Hypothalamus (tissue), 51 donors: ENCODE data around the gene KIFBP.

Experiments used
- DNase-seq, 51 donors: peaks; one replicate each; lab custom pipeline; 2025; lab: John Stamatoyannopoulos, UW

Gene KIFBP

DNA sequence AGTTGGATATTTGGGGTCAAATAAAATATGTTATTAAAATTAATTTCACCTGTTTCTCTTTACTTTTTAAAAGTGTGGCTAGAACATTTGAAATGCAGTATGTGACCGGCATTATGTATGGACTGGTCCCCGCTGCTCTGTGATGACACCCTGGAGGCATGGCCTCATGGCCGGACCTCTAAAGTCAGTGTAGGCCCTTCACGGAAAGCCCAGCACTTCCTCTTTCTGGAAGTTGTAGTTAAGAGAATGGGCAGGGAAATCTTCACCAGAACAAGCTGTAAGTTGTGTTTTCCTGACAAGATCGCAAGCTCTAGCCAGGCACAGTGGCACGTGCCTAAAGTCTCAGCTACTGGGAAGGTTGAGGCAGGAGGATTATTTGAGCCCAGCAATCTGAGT, 61.0 kb downstream of the KIFBP start:
- DNase-seq, result peak in 1 of 51 donors; percentile 6

DNA sequence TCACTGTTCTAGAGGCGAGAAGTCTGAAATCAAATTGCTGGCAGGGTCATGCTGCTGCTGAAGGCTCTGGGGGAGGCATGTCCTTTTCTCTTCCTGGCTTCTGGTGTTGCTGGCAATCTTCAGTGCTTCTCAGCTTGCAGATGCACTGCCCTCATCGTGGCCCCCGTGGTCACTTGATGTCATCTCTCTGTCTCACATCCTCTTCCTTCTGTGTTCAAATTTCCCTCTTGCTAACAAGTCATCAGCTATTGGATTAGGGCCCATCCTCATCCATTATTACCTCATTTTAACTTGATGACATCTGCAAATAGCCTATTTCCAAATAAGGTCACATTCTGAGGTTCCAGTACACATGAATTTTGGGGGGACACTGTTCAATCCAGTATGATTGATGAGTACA, 62.7 kb downstream of the KIFBP start:
- peak in 14 of 51 donors; percentile 2 to 38 (median 15) for DNase-seq

DNA sequence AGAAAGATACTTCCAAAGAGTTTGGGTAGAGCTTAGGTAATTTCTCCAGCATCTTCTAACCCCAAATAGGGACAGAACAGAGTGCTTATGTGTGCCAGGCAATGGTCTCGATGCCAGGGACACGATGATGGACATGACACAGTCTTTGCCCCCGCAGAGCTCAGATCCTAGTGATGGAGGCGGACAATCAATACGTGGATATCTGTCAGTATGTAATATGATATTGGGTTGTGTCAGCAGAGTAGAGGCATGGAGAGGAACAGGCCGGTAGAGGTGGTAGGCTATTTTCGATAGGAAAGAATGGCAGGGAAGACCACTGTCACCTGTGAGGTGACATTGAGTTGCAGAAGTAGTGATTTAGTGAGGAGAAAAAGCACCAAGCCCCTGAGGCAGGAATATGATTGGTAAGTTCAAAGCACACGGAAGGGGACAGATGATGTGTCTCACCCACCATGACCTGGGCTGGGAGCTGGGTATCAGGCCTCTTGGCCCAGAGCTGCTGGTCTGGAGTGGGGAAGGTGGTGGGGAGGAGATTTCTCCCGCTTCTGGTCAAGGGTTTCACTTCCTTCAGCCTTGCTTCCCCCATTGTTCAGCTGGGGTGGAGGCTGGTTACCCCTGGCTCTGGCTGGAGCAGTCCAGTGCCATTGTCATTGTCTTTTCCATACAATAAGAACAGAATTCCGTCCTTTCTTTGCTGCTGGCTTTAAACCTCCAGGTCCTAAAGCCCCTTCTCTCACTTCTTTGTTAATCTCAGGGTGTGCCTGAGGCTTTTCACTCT, 63.3 kb downstream of the KIFBP start:
- DNase-seq, result peak in 4 of 51 donors; percentile 2 to 12 (median 6)

DNA sequence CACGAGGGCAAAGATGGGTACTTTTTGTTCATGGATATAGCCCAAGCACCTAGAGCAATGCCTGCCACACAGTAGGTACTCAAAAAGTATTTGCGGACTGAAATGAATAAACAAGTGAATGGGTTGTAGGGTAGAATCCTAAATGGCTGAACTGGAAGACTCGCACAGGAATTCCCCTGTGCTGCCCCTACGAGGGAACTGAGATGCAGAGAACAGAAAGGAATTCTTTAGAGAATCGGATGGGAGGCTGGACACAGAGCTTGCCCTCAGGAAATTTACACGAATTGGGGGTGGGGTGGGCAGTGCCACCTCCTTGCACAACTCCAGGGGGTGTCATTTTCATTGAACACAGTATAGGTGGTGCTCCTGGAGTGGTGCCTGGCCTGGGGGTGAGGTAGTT, 64.1 kb downstream of the KIFBP start:
- DNase-seq, result no peak

DNA sequence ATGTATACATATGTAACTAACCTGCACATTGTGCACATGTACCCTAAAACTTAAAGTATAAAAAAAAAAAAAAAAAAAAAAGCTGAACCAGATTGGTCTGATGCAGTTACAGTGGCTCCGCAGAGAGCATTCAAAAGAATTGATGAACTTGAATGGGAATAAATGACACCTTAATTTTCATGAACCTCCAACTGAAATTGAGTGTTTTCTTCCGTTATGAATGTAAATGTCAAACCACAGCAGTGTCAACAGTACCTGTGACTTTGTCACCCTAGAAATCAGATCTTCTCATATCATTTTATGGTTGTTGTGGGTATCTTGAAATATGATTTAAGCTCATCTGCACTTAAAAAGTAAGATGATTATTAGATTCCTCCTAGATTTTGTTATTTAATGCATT, 66.6 kb downstream of the KIFBP start:
- DNase-seq, result no peak

DNA sequence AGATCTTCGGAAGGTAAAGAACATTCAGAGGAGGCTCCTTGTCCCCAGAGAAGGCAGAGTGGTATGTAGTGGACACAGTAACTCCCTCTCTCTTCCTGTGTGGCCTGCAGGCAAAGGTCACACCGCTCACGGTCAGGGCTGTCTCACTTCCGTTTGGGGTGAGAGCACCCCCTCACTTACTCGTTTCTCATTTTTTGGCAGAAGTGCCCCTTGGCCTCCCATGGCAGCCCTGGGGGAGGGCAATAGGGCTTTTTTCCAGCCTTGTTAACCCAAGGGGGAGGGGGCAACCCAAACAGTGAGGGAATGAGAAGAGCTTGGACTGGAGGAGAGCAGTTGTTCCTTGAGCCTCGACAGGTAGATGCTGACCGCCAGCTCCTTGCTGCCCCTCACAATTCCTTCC, 67.5 kb downstream of the KIFBP start:
- DNase-seq, result peak in 7 of 51 donors; percentile 2 to 20 (median 9)

DNA sequence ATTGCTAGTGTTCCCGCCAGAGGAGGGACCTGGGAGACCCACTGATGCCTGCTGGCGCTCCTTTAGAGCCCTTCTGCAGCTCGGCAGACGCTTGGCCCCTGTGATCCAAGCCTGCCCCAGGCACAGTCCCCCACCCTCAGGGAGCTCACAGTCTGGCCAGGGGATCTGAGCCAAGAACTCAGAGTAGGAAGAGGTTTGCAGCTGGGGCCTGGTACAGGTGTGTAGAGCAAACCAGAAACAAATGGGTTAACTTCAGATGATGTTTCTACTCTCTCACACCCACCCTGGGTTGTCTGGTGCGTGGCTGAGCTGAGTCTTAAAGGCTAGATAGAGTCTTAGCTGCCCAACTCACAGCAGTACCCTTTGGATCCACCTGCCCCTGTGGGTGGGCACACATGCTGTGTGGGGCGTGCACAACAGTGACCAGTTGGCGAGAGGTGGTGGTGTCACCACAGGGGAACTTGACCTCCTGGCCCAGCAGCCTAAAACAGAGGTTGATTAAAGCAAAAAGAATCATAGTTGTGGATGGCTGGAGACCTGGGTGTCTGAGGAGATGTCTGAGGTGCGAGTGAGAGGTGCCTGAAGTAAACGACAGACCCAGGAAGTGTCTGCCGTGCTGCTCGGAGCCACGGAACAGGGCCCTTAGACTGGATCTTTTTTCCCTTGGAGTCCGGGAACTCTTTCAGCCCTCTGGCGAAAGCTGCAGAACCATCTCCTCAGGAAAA, 68.1 kb downstream of the KIFBP start:
- no peak for DNase-seq

DNA sequence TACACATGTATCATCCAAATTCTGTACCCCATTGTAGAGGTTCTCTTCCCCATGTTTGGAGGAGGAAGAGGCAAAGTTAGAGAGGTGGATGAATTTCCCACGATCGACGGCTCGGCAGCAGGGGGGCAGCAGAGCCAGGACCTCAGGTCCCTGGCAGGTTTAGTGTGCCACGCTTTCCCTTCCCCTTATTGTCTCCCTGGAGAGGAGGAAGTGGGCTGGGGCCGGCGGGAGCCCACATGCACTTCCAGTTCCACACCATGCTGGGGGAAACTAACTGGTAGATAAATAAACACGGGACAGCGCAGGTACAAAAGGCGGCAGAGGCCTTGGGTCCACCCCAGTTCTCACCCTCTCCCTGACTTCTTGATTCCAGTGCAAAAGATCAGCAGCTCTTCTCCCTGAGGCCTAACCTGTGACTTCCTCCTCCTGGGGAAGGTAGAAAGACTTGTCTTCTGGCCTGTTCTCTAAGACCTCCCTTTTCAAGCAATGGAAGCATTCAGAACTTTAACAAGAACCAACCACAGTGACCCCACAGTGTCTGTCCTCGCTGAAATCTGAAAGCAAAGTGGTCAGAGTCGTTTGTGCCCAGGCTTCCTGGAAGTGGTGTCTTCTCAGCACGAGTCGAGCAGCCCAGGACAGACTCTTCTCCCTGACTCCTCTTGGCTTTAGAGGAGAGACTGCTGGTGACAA, 68.8 kb downstream of the KIFBP start:
- DNase-seq, result peak in 17 of 51 donors; percentile 13 to 53 (median 21)

DNA sequence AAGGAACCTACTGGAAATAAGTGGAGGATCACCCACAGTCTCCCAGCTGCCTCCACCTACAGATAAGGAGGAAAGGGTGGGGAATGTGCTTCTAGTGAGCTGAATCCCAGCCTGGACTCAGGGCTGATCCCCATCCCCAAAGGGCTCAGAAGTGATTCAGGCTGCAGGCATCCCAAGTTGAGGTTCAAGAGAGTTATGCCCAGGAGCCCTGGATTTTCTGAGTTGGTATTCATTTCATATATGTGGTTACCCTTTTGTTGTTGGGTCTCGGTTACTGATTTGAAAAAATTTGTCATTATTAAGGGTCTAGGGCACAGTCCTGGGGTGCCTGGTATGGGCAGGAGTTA, 69.3 kb downstream of the KIFBP start:
- DNase-seq, result no peak

DNA sequence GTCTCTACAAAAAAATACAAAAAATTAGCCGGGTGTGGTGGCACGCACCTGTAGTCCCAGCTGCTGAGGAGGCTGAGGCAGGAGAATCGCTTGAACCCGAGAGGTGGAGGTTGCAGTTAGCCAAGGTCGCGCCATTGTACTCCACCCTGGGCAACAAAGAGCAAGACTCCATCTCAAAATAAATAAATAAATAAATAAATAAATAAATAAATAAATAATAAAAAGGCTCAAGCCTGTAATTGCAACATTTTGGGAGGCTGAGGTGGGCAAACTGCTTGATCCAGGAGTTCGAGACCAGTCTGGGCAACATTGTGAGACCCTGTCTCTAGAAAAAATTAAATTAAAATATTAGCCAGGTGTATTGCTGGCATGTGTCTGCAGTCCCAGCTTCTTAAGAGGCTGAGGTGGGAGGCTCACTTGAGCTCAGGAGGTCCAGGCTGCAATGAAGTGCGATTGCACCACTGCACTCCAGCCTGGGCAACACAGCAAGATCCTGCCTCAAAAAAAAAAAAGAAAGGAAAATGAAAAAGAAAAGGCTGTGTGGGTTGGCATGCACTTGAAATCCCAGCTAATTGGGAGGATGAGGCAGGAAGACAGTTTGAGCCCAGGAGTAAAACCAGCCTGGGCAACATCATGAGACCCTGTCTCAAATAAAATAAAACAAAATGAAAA, 71.7 kb downstream of the KIFBP start:
- no peak for DNase-seq

DNA sequence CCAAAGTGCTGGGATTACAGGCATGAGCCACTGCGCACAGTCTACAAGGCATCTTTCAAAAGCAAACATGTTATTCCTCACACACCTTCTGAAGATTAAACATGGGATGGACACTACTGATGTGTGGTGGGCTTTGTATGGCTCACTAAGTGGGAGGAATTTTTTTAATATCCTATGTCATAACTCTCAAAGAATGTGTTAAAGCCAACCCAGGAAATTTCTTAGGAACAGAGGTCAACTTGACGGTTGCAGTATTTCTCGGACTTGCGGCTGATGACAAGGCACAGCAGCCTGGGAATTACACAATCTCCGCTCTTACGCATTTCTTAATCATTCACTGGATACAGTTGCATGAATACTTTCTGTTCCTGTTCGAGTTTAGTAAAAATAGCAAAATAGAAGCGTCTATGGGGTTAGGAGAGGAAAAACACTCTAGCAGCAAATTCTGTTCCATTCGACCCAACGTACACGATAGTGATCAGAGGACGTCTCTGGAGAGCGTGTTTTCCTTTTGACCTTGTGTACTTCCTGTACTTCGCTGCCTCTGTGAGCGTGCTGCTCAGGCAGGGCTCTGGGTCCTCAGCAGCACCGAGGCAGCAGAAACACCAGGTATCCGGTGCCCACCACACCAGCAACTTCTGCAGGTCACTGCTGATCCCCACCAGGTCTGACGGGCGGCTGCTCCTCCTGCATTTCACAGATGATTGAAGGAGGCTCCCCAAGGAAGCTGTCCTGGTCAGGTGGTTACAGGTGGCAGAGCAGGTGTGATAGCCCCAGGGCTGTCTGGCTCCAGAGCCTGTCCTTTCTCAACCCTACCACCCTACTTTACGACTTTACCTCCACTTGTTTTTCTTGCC, 72.9 kb downstream of the KIFBP start:
- DNase-seq, result peak in 6 of 51 donors; percentile 3 to 59 (median 24)

DNA sequence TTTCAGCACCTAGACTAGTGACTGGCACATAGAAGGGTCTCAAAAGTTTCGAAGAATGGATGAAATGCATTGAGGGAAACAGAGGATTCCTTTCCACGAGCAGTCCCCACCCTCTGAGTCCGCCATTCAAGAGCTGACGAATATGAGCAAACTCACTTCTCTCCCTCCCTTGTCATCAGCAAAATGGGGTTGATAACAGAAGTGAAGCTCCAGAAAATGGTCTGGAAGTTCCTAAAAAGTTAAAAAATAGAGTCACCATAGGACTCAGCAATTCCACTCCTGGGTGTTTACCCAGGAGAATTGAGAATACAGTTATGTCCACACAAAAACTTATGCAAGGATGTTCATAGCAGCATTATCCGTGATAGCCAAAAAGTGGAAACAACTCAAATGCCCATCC, 74.3 kb downstream of the KIFBP start:
- DNase-seq, result no peak

DNA sequence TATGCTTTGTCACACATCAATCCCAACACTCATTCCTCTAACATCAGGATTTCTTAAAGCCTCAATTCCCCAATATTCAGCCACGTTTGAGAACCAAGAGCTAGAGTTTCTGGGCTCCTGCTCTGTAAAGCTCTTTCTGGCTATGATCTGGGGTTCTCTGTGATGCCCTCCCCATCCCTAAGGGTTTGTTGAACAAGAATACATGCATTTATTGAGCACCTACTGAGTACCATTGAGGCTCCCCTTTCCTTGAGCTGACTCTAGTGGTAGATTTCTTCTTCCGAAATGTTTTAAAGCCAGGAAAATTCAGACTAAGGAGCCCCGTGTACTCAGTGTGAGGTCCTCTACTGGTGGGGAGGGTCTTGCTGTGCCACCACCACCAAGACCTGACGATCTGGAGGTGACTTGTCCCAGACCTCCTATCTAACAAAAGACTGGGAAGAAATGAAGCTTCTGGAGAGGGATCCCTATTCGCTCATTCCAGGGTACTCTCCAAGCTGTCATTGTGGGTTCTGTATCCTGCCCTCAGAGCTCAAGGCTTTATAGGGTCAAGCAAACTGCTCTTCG, 76.2 kb downstream of the KIFBP start:
- no peak for DNase-seq

DNA sequence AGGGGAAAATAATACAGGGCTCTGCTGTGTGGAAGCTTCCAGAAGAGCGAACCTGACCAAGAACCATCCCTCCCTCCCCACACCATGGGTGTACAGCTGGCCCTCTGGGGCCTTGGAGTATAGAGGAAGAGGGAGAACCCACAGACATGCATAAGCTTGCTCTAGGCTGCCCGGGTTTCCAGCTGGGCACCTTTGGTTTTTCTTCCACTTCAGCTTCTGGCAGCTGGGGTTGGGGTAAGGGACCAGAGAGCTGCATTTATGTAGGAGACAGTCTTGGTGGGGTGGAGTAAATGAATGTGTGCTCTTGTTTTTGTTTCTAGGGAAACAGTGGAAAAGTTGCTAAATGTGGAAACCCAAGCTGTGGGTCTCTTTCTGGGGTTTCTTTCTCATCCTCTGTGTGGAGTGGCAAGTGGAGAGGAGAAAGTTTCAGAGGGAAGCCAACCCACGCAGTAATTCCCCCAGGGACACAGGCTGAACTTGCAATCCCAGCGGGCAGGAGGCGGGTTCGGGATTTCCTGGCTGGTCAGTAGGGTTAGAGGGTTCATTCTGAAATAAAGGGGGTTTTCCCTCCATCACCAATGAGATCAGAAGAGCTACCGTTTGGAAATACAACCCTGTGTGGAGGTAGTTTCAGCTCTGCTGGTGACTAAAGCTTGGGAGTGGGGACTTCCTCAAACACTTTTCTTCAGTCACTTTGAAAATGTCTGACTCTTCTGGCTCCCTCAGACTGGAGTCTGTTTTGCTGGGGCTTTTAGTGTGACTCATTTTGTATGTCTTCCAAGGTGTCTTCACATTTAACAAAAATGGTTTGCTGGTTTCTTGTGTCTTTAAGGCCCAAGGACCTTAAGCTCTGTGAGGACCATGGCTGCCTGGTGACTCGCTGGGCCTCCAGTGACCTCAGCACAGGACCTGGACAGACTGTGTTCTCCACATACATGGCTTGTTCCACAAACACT, 77.1 kb downstream of the KIFBP start:
- peak in 2 of 51 donors; percentile 14 to 38 for DNase-seq
